Gastrocnemius medialis (tissue), 4 donors: ENCODE data around the gene SFT2D3. TPM values are rescaled to one million over a fixed set of nuclear protein-coding genes. Genes with fewer than 3 reads are reported as not detected.

Experiments used
- ATAC-seq, 2 donors: fragments of 150-250 bp; one replicate each; pipeline ENCODE4 v1.9.1; 2016
- DNase-seq, 2 donors: peaks; one replicate each; pipeline ENCODE4 v3.0.0-alpha.2; 2019
- H3K27ac ChIP-seq, 4 donors: fragments of 200-600 bp; sonication (generic); 1 replicate in 1 of 4; 2 replicates in 3 of 4; pipeline ENCODE4 v1.5.1; 2016 to 2018; ENCODE audit warnings: mild to moderate bottlenecking in 2 of 4, moderate library complexity in 1 of 4
- H3K27me3 ChIP-seq, 3 donors: fragments of 200-600 bp; sonication (generic) in 2 of 3; 1 replicate in 1 of 3; 2 replicates in 2 of 3; pipeline versions ENCODE4 v1.5.1 to v1.6.0; 2016 to 2019; ENCODE audit warnings: mild to moderate bottlenecking in 1 of 3, moderate library complexity in 1 of 3
- H3K36me3 ChIP-seq, 2 donors: fragments of 200-600 bp; sonication (generic) in 1 of 2; one replicate each; pipeline ENCODE4 v1.5.1; 2017 to 2018
- H3K4me1 ChIP-seq, 2 donors: fragments of 200-600 bp; sonication (generic) in 1 of 2; one replicate each; pipeline ENCODE4 v1.5.1; 2016 to 2017; ENCODE audit warnings: mild to moderate bottlenecking in 2 of 2
- H3K4me3 ChIP-seq, 4 donors: fragments of 200-600 bp; sonication (generic) in 3 of 4; 1 replicate in 1 of 4; 2 replicates in 3 of 4; pipeline ENCODE4 v1.5.1; 2016 to 2019; ENCODE audit warnings: mild to moderate bottlenecking in 2 of 4
- H3K9me3 ChIP-seq, 3 donors: fragments of 200-600 bp; sonication (generic) in 2 of 3; 1 replicate in 1 of 3; 2 replicates in 2 of 3; pipeline ENCODE4 v1.5.1; 2016 to 2019
- CTCF ChIP-seq, 5 experiments: fragments of 450-650 bp in 3 of 5; fragments of 200-600 bp in 2 of 5; sonication (generic) in 2 of 5; IDR thresholded peaks in 4 of 5; conservative IDR thresholded peaks in 1 of 5; 1 replicate in 4 of 5; 2 replicates in 1 of 5; pipeline ENCODE4 v1.5.1; 2016 to 2019; ENCODE audit warnings: antibody characterized with exemption in 5 of 5, mild to moderate bottlenecking in 3 of 5, moderate library complexity in 3 of 5
- POLR2A ChIP-seq, 2 donors: fragments of 450-650 bp; IDR thresholded peaks; one replicate each; pipeline ENCODE4 v1.6.1; 2017; ENCODE audit warnings: antibody characterized with exemption in 2 of 2, mild to moderate bottlenecking in 2 of 2, moderate library complexity in 2 of 2
- in situ Hi-C, 4 donors: fragments of 200-750 bp; cut with MboI; loops; one replicate each; pipeline versions ENCODE4 v1.15.0 to v1.8.0; 2017; ENCODE audit warnings: low sequenced_read_pairs in 4 of 4
- intact Hi-C: fragments of 100-400 bp; cut with DNase I; formaldehyde crosslinking; loops from one replicate; pipeline ENCODE4 v1.15.1; 2023; ENCODE audit warnings: low total_unique reads
- total RNA-seq, 4 donors: library from RNA; depleted of rRNA; stranded (reverse); fragments of >200 nt; gene quantifications; one replicate each; pipeline versions ENCODE4 v1.1.0 to v1.2.3, GENCODE V29; 2016

Gene SFT2D3
- total RNA-seq, 4 donors from 2014 or later: 3.0 to 5.5 (median 3.5) TPM

- ATAC-seq (no peak), DNase-seq (no peak)
- peak overlapping the region in 1 of 4 donors; percentile 35 for H3K27ac ChIP-seq
- peak overlapping the region; percentile 43 to 67 (median 48) for H3K4me3 ChIP-seq
- intact Hi-C loops (loop anchor here (5.0 kb wide), 1 partner anchor 103 kb away; no protein-coding TSS in a partner anchor), in situ Hi-C loops (no loop called here)
- no peaks in the 10 kb centered on the region for H3K4me1 ChIP-seq
- no peaks in the 10 kb centered on the region for H3K27me3 ChIP-seq
- H3K36me3 ChIP-seq: no peaks in the 10 kb centered on the region
- TF ChIP-seq CTCF (IDR thresholded peaks at IDR 0.05 in 4 of 5, conservative IDR thresholded peaks at IDR 0.05 in 1 of 5): no peak
- TF ChIP-seq POLR2A (IDR thresholded peaks at IDR 0.05): no peak
- H3K9me3 ChIP-seq: no peaks in the 10 kb centered on the region
These were observed 6.3 kb upstream of the SFT2D3 start for GRCh38 chr2:127694986-127695385.

GRCh38 chr2:127695491-127696472 is 5.5 kb upstream of the SFT2D3 start:
- H3K9me3 ChIP-seq: no peaks in the 10 kb centered on the region
- ATAC-seq (peak; percentile 20 to 62), DNase-seq (peak in 1 of 2 donors; percentile 61)
- in situ Hi-C loops (no loop called here), intact Hi-C loops (loop anchor here (5.0 kb wide), 1 partner anchor 103 kb away; no protein-coding TSS in a partner anchor)
- H3K27me3 ChIP-seq: no peaks in the 10 kb centered on the region
- peaks cover 7% of the 10 kb centered on the region in 2 donors for H3K4me1 ChIP-seq
- H3K36me3 ChIP-seq: no peaks in the 10 kb centered on the region
- TF ChIP-seq POLR2A (IDR thresholded peaks at IDR 0.05) (no peak), CTCF (IDR thresholded peaks at IDR 0.05 in 4 of 5, conservative IDR thresholded peaks at IDR 0.05 in 1 of 5) (peak; percentile 8 to 76 (median 42))
- peak overlapping the region in 2 of 4 donors; percentile 4 to 35 for H3K27ac ChIP-seq
- peak overlapping the region; percentile 43 to 67 (median 48) for H3K4me3 ChIP-seq

- intact Hi-C loops (loop anchor here (5.0 kb wide), 1 partner anchor 105 kb away; no protein-coding TSS in a partner anchor), in situ Hi-C loops (no loop called here)
- peaks cover 12% of the 10 kb centered on the region in 2 donors for H3K4me1 ChIP-seq
- H3K36me3 ChIP-seq: no peaks in the 10 kb centered on the region
- H3K27me3 ChIP-seq: no peaks in the 10 kb centered on the region
- DNase-seq: no peak
- no peak overlapping the region for H3K27ac ChIP-seq
- H3K9me3 ChIP-seq: no peaks in the 10 kb centered on the region
- TF ChIP-seq CTCF (IDR thresholded peaks at IDR 0.05 in 4 of 5, conservative IDR thresholded peaks at IDR 0.05 in 1 of 5) (no peak), POLR2A (IDR thresholded peaks at IDR 0.05) (no peak)
- no peak overlapping the region for H3K4me3 ChIP-seq
- no peak for ATAC-seq
These were observed 3.7 kb upstream of the SFT2D3 start for GRCh38 chr2:127697482-127698180.

- in situ Hi-C loops (no loop called here), intact Hi-C loops (loop anchor here (5.0 kb wide), 1 partner anchor 106 kb away; no protein-coding TSS in a partner anchor)
- no peak for ATAC-seq
- Histone ChIP-seq H3K36me3 (peaks cover 0 to under 1% of the 10 kb centered on the region in 2 donors), H3K4me3 (no peak overlapping the region), H3K4me1 (peaks cover 23% of the 10 kb centered on the region in 2 donors), H3K27ac (no peak overlapping the region), H3K9me3 (no peaks in the 10 kb centered on the region), H3K27me3 (no peaks in the 10 kb centered on the region)
- no peak for DNase-seq
- TF ChIP-seq CTCF (IDR thresholded peaks at IDR 0.05 in 4 of 5, conservative IDR thresholded peaks at IDR 0.05 in 1 of 5) (no peak), POLR2A (IDR thresholded peaks at IDR 0.05) (no peak)
These were observed 2.5 kb upstream of the SFT2D3 start for GRCh38 chr2:127698553-127699355.
